T-helper 22 cell (primary cell): ENCODE measurements around the gene TRIM41.
"Not testable (repeated sequence)": the region's sequence is repeated elsewhere in the genome, so short reads cannot be mapped to it uniquely, and the experiment has no call there.

ENCODE experiments used
- DNase-seq: peaks from one replicate; pipeline ENCODE4 v3.0.0-alpha.2; 2020; ENCODE audit warnings: low read depth

The TRIM41 gene

GRCh38 chr5:181193656-181194055 is 29.4 kb upstream of the TRIM41 start:
- no peak for DNase-seq

DNA sequence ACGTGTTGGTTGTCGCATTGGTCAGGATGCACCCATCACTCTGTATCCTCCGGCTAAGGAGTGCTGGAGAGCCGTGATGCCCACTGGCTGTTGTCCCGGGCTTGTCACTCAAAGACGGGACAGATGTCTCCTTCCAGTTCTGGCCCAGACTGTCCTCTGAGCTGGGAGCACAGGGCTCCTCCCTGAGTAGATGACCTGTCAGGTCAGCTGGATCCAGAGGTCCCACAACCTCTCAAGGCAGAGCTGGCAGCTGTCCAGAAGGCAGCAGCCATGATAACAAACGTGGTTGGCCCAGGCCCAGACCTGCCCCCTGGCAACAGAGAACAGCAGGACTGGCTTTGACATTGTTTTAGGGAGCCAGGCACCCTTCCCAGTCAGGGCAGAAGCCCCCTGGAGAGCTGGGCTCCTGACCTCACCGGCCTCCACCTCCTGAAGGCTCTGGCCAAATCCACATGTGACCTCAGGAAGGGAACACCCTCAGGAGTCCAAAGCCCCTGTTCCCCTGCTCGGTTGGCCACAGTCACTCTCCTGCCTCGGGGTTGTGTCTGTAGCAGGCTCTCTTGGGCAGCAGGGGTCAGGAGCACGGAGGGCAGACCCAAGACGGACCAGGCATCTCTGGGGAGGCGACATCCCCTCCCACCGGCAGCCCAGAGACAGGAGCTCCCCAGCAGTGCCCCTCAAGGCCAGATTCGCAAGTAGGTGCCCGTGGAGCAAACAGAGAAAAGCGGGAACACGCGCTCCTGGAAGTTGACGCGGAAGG is 28.4 kb upstream of the TRIM41 start:
- DNase-seq = no peak

DNA sequence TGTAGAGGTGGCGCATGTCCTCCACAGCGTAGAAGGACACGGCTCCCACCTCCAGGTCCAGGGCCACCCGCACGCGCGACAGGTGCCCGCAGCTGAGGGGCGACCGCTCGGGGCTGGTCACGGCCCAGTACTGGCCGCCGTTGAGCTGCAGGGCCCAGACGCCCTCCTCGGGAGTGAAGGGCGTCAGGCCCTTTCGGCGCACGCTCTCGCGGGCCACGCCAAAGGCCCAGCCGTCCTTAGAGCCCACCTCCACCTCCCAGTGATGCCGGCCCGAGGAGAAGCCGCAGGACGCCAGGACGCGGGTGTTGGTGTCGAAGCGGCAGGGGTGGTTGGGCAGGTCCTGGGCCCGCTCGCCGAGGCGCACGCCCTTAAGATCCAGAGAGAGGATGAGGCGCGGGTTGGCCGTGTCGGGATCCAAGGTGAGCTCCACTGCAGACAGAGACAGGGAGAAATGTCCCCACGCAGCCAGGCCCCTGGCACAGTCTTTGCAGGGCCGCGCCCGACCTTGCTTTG is 27.8 kb upstream of the TRIM41 start:
- DNase-seq = no peak

- DNase-seq = no peak
Measured at GRCh38 chr5:181197326-181197951, 25.6 kb upstream of the TRIM41 start.

DNA sequence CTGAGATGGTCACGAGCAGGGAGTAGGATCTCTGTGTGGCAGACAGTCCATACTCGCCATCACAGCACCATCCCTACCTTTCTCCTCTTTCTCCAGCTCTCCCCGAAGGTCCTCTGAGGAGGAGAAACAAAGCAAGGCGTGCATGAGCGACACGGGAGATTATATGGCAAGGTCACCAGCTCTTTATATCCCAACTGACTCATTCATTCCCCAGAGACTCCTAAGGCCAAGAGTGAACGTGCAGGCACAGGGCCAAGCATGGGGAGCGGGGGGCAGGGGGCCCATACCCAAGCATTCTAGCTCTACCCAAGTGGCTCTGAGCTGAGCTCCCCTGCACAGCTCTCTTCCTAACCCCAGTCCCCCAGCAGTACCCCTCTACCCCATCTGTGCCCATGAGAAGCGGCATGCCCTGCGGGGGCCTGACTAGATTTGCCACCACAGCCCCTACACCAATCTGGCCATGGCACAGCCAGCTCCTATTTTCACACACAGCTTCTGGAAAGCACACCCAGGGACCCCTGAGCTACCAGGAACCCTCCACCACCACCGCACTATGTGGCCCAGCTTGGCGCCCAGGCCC is 24.9 kb upstream of the TRIM41 start:
- DNase-seq = no peak

GRCh38 chr5:181198905-181199519 is 24.1 kb upstream of the TRIM41 start:
- no peak for DNase-seq

- no peak for DNase-seq
Measured at GRCh38 chr5:181199881-181200638, 23.0 kb upstream of the TRIM41 start.

DNA sequence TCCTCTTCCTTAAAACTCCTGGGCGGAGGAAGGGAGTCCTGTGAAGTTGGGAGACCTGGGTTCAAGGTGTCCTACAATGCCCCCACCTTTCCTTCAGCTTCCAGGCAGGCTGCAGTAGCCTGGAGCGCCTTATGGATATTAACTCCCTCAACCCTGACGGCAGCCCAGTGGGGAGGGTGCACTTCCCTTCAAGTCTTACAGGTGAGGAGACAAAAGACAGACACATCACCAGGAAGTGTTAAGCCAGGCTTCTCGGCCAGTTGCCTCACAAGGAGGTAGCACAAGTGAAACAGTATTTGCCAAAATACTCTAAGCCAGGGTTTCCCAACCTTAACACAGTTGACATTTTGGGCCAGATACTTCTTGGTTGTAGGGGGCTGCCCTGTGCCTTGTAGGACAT is 22.3 kb upstream of the TRIM41 start:
- no peak for DNase-seq

DNA sequence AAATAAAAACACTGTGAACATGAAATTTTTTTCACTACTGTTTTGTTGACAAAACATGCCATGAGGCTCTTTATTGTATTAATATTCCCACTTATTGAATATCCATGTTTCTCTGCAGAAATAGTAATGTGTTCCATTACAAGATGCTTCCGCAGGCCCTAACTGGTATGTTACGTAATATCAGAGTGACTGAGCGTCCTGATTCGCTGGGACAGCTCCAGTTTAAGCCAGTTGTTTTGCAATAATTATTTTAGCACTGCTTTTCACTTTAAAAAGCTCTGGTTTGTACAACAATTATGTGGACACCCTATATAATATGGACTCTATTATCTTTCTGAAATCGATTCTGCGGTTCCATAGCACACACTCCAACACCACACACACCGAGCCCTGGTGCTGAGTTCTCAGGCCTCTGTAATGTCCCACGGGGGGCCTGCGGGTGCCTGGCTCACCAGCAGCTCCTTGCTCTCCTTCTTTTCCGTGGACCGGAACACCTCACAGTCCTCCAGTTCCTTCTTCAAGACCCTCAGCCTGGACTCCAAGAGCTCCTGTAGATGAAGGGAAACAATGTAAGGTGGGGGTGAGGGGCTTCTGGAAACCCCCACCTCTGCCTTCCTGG is 19.9 kb upstream of the TRIM41 start:
- DNase-seq = no peak

- DNase-seq = no peak
Measured at GRCh38 chr5:181203777-181204112, 19.3 kb upstream of the TRIM41 start.

DNA sequence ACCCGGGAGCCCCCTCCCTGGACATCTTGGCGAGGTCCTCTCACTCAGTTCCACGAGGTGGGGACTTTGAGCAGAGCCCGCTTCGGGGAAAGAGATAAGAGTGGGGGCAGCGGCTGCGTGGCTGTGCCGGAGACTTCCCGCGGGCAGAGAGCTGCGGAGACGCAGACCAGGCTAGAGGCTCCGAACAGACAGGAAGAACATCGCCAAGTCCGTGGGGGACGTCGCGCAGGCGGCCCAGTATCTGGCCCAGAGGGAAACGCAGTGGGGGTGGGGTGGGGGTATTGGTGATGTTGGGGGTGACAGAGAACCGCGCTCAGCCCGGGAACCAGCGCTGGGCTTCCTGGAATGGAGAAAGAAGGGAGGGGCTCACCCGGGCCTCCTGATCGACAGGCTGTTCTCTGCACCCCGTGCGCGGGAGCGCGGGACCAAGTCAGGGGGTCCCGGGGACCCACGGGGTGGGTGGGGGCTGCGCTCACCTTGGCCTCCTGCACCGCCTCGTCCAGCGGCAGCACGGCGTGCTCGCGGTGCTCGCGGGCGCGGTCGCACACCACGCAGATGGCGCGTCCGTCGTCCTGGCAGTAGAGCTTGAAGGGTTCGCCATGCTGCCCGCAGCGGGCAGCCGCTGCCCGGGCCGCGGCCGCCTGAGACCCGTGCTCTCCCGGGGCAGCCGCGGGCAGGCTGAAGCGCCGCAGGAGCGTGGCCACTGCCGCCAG is 18.8 kb upstream of the TRIM41 start:
- DNase-seq = no peak

GRCh38 chr5:181204826-181205760 is 18.0 kb upstream of the TRIM41 start, which contains the start of gene TRIM7:
TRIM7 (minus strand) TSS chr5:181205196; CDS start chr5:181205110, 86 bp downstream.
- DNase-seq = no peak

GRCh38 chr5:181205761-181206649 is 17.1 kb upstream of the TRIM41 start:
- no peak for DNase-seq

GRCh38 chr5:181207214-181207959 is 15.7 kb upstream of the TRIM41 start:
- peak; percentile 52 for DNase-seq

DNA sequence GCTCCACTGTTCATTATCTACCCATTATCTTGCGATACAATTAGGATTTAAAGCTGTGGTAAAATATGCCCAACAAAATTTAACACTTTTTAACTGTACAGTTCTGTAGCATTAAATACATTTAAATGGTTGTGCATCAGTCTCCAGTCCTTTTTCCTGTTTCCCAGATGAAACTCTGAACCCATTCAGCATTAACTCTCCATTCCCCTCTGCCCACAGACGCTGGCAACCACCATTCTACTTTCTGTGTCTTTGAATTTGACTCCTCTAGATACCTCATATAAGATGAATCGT is 15.2 kb upstream of the TRIM41 start:
- DNase-seq = no peak

DNA sequence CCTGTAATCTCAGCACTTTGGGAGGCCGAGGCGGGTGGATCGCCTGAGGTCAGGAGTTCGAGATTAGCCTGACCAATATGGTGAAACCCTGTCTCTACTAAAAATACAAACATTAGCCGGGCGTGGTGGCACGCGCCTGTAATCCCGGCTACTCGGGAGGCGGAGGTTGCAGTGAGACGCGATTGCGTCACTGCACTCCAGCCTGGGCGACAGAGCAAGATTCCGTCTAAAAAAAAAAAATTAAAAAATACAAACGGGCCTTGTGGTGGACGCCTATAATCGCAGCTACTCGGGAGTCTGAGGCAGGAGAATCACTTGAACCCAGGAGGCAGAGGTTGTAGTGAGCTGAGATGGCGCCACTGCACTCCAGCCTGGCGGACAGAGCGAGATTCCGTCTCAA is 14.1 kb upstream of the TRIM41 start:
- DNase-seq = not testable (repeated sequence)

- DNase-seq = not testable (repeated sequence)
Measured at GRCh38 chr5:181210148-181210547, 12.9 kb upstream of the TRIM41 start.

DNA sequence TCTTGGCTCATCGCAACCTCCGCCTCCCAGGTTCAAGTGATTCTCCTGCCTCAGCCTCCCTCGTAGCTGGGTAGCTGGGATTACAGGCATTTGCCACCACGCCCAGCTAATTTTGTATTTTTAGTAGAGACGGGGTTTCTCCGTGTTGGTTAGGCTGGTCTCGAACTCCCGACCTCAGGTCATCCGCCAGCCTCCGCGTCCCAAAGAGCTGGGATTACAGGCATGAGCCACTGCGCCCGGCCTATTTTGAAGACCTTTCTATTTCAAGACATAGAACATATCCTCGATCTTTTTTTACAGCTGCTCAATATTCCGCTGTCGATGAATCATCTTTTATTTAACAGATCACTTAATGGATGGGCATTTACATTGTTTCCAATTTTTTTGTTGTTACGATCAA is 12.4 kb upstream of the TRIM41 start:
- DNase-seq = not testable (repeated sequence)
